Measurements from ENCODE around the gene GINS2. TPM values are rescaled to one million over a fixed set of nuclear protein-coding genes. Genes with fewer than 3 reads are reported as not detected.

Gene GINS2
- total RNA-seq, 1 donor = 1.8 TPM

- Histone ChIP-seq H3K79me2 (ENCODE audit: insufficient read depth, low read length) (peaks cover 98% of the 10 kb centered on the region), H3K9me3 (ENCODE audit: low read depth, low read length) (no peaks in the 10 kb centered on the region)
- DNase-seq (ENCODE audit: insufficient read length, low spot score, missing footprints) = no peak
Observed at GRCh38 chr16:85629326-85629725, 59.4 kb downstream of the GINS2 start.

DNA sequence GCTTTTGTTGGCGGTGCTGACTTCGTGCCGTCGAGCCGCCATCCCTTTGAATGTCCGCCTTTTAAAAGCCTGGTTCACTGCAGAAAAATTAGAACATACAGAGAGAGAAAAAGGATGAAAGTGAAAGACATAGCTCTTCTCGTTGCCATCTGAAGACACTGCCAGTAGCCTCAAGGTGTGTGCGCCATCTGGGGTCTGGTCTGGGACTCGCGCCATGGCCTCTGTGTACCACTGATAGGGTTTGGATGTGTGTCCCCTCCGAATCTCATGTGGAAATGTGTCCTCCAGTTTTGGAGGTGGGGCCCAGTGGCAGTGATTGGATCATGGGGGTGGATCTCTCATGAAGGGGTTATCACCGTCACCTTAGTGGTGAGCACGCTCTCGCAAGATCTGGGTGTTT, 60.1 kb downstream of the GINS2 start:
- Histone ChIP-seq H3K27ac (ENCODE audit: low read depth, low read length) (no peak overlapping the region), H3K79me2 (ENCODE audit: insufficient read depth, low read length) (peaks cover 98% of the 10 kb centered on the region), H4K20me1 (ENCODE audit: insufficient read depth, low read length) (peaks cover 91% of the 10 kb centered on the region), H3K4me3 (ENCODE audit: insufficient read depth, low read length) (no peak overlapping the region), H3K36me3 (ENCODE audit: insufficient read depth, low read length) (no peaks in the 10 kb centered on the region), H3K27me3 (ENCODE audit: insufficient read depth, low read length) (no peaks in the 10 kb centered on the region), H2AFZ (ENCODE audit: low read length) (no peak overlapping the region), H3K9me3 (ENCODE audit: low read depth, low read length) (no peaks in the 10 kb centered on the region), H3K4me2 (ENCODE audit: insufficient read depth, low read length) (no peak overlapping the region), H3K4me1 (ENCODE audit: insufficient read depth, low read length) (no peaks in the 10 kb centered on the region)
- TF ChIP-seq, protein P1, sequence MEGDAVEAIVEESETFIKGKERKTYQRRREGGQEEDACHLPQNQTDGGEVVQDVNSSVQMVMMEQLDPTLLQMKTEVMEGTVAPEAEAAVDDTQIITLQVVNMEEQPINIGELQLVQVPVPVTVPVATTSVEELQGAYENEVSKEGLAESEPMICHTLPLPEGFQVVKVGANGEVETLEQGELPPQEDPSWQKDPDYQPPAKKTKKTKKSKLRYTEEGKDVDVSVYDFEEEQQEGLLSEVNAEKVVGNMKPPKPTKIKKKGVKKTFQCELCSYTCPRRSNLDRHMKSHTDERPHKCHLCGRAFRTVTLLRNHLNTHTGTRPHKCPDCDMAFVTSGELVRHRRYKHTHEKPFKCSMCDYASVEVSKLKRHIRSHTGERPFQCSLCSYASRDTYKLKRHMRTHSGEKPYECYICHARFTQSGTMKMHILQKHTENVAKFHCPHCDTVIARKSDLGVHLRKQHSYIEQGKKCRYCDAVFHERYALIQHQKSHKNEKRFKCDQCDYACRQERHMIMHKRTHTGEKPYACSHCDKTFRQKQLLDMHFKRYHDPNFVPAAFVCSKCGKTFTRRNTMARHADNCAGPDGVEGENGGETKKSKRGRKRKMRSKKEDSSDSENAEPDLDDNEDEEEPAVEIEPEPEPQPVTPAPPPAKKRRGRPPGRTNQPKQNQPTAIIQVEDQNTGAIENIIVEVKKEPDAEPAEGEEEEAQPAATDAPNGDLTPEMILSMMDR (IDR thresholded peaks at IDR 0.05; ENCODE audit: extremely low read depth, low read depth, low read length) = no peak
- DNase-seq (ENCODE audit: insufficient read length, low spot score, missing footprints) = no peak

More at GRCh38 chr16:85629326-85629725, 59.4 kb downstream of the GINS2 start:
- Histone ChIP-seq H3K36me3 (ENCODE audit: insufficient read depth, low read length) (no peaks in the 10 kb centered on the region), H3K27me3 (ENCODE audit: insufficient read depth, low read length) (no peaks in the 10 kb centered on the region), H3K4me1 (ENCODE audit: insufficient read depth, low read length) (no peaks in the 10 kb centered on the region), H3K4me3 (ENCODE audit: insufficient read depth, low read length) (no peak overlapping the region), H3K27ac (ENCODE audit: low read depth, low read length) (no peak overlapping the region), H4K20me1 (ENCODE audit: insufficient read depth, low read length) (peaks cover 89% of the 10 kb centered on the region), H3K4me2 (ENCODE audit: insufficient read depth, low read length) (no peak overlapping the region), H2AFZ (ENCODE audit: low read length) (no peak overlapping the region)
- TF ChIP-seq, protein P1 (IDR thresholded peaks at IDR 0.05; ENCODE audit: extremely low read depth, low read depth, low read length) = no peak

DNA sequence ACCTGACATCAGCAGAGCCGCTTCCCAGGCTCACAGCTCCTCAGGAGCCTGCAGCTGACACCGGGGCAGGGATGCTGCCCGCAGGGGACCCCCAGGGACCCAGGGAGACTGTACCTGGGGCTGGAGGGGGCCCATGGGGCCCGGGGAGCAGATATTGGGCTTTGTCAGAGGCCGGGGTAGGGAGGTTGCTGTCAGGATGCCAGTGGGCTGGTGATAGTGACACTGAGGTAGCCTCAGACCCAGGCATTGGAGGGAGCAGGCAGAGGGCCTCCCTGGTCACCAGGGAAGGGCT, 60.5 kb downstream of the GINS2 start:
- H3K27me3 ChIP-seq (ENCODE audit: insufficient read depth, low read length) = no peaks in the 10 kb centered on the region
- H3K4me3 ChIP-seq (ENCODE audit: insufficient read depth, low read length) = no peak overlapping the region
- no peaks in the 10 kb centered on the region for H3K9me3 ChIP-seq (ENCODE audit: low read depth, low read length)
- no peak for DNase-seq (ENCODE audit: insufficient read length, low spot score, missing footprints)
- H3K79me2 ChIP-seq (ENCODE audit: insufficient read depth, low read length) = peaks cover 98% of the 10 kb centered on the region
- H2AFZ ChIP-seq (ENCODE audit: low read length) = no peak overlapping the region
- H4K20me1 ChIP-seq (ENCODE audit: insufficient read depth, low read length) = peaks cover 91% of the 10 kb centered on the region
- H3K36me3 ChIP-seq (ENCODE audit: insufficient read depth, low read length) = no peaks in the 10 kb centered on the region
- TF ChIP-seq, protein P1 (IDR thresholded peaks at IDR 0.05; ENCODE audit: extremely low read depth, low read depth, low read length) = no peak
- no peak overlapping the region for H3K4me2 ChIP-seq (ENCODE audit: insufficient read depth, low read length)
- no peaks in the 10 kb centered on the region for H3K4me1 ChIP-seq (ENCODE audit: insufficient read depth, low read length)
- H3K27ac ChIP-seq (ENCODE audit: low read depth, low read length) = no peak overlapping the region

GRCh38 chr16:85627526-85628264, 61.1 kb downstream of the GINS2 start:
- Histone ChIP-seq H3K4me2 (ENCODE audit: insufficient read depth, low read length) (no peak overlapping the region), H3K9me3 (ENCODE audit: low read depth, low read length) (no peaks in the 10 kb centered on the region), H2AFZ (ENCODE audit: low read length) (no peak overlapping the region), H3K27me3 (ENCODE audit: insufficient read depth, low read length) (no peaks in the 10 kb centered on the region), H3K79me2 (ENCODE audit: insufficient read depth, low read length) (peaks cover 98% of the 10 kb centered on the region), H3K36me3 (ENCODE audit: insufficient read depth, low read length) (no peaks in the 10 kb centered on the region), H3K4me3 (ENCODE audit: insufficient read depth, low read length) (no peak overlapping the region), H3K27ac (ENCODE audit: low read depth, low read length) (no peak overlapping the region), H4K20me1 (ENCODE audit: insufficient read depth, low read length) (peaks cover 92% of the 10 kb centered on the region), H3K4me1 (ENCODE audit: insufficient read depth, low read length) (no peaks in the 10 kb centered on the region)
- TF ChIP-seq, protein P1 (IDR thresholded peaks at IDR 0.05; ENCODE audit: extremely low read depth, low read depth, low read length) = no peak
- no peak for DNase-seq (ENCODE audit: insufficient read length, low spot score, missing footprints)

Measured in osteoblast (primary cell).